ENCODE measurements around the gene CELF2.

Gene CELF2

GRCh38 chr10:11280187-11280932 lies 262.7 kb downstream of the CELF2 start:
- no peak for ATAC-seq
- TF ChIP-seq CSDC2 (CRISPR knock-in tag; IDR thresholded peaks at IDR 0.05) (no peak), TSHZ2 (CRISPR knock-in tag; IDR thresholded peaks at IDR 0.05) (no peak), RARB (CRISPR knock-in tag; IDR thresholded peaks at IDR 0.05) (no peak), ZNF565 (CRISPR knock-in tag; conservative IDR thresholded peaks at IDR 0.05; ENCODE audit: low read depth) (no peak), TOX (CRISPR knock-in tag; IDR thresholded peaks at IDR 0.05; ENCODE audit: borderline replicate concordance) (no peak), PATZ1 (CRISPR knock-in tag; IDR thresholded peaks at IDR 0.05; ENCODE audit: borderline replicate concordance) (no peak)

- ATAC-seq = no peak
- TF ChIP-seq ARNTL (CRISPR knock-in tag; IDR thresholded peaks at IDR 0.05; ENCODE audit: borderline replicate concordance, low read depth) = no peak
- TF ChIP-seq OSR1 (CRISPR knock-in tag; IDR thresholded peaks at IDR 0.05) = no peak
- TF ChIP-seq CSRNP3 (CRISPR knock-in tag; IDR thresholded peaks at IDR 0.05) = no peak
- no peak for TF ChIP-seq ZFP3 (CRISPR knock-in tag; IDR thresholded peaks at IDR 0.05)
Measured at GRCh38 chr10:11282156-11282555, 264.5 kb downstream of the CELF2 start.

- no peak for ATAC-seq
- TF ChIP-seq ZNF8 (CRISPR knock-in tag; IDR thresholded peaks at IDR 0.05) = no peak
- no peak for TF ChIP-seq ZNF70 (CRISPR knock-in tag; IDR thresholded peaks at IDR 0.05)
- no peak for TF ChIP-seq SNAI2 (CRISPR knock-in tag; IDR thresholded peaks at IDR 0.05)
- no peak for TF ChIP-seq POU6F1 (CRISPR knock-in tag; IDR thresholded peaks at IDR 0.05; ENCODE audit: borderline replicate concordance, low read depth)
- no peak for TF ChIP-seq PATZ1 (CRISPR knock-in tag; IDR thresholded peaks at IDR 0.05; ENCODE audit: borderline replicate concordance)
- no peak for TF ChIP-seq RARB (CRISPR knock-in tag; IDR thresholded peaks at IDR 0.05)
- TF ChIP-seq TCF4 (CRISPR knock-in tag; IDR thresholded peaks at IDR 0.05; ENCODE audit: borderline replicate concordance) = no peak
- TF ChIP-seq ISL1 (CRISPR knock-in tag; IDR thresholded peaks at IDR 0.05) = no peak
- TF ChIP-seq CSDC2 (CRISPR knock-in tag; IDR thresholded peaks at IDR 0.05) = no peak
- TF ChIP-seq CREB5 (CRISPR knock-in tag; IDR thresholded peaks at IDR 0.05; ENCODE audit: low read depth) = no peak
- TF ChIP-seq GLIS3 (CRISPR knock-in tag; IDR thresholded peaks at IDR 0.05) = no peak
Measured at GRCh38 chr10:11282661-11283060, 265.0 kb downstream of the CELF2 start.

Measured in SK-N-SH treated with all-trans-retinoic acid at 6 μM for 48 hours (cell line).